ENCODE measurements around the gene TNFRSF6B. TPM values are rescaled to one million over a fixed set of nuclear protein-coding genes. Genes with fewer than 3 reads are reported as not detected.

The TNFRSF6B gene
- total and polyA plus RNA-seq, 2 donors (not counting 3 experiments of a cell fraction or from before 2014, with no cell fraction given): 0.69 to 11.3 TPM

- peaks cover 30% of the 10 kb centered on the region for H3K4me1 ChIP-seq (ENCODE audit: control insufficient read depth, extremely low read depth, insufficient read depth, low read length)
- H3K9ac ChIP-seq (replicated peaks; ENCODE audit: extremely low read depth, insufficient read depth, low read length): no peak overlapping the region
- DNase-seq (ENCODE audit: low read depth, low spot score) (no peak), FAIRE-seq (no peak)
- ChIA-PET CTCF (interaction anchor here (2.2 to 4.1 kb wide), 2 partner anchors 19 to 23 kb away, joined by 11 to 17 read pairs; partner anchors contain the start of gene RTEL1), POLR2A (no interaction called here)
- no peaks in the 10 kb centered on the region for H3K9me1 ChIP-seq (replicated peaks; ENCODE audit: control insufficient read depth, extremely low read depth, insufficient read depth, low read length)
- no peak overlapping the region for H2AFZ ChIP-seq (ENCODE audit: low read depth, low read length)
- peaks cover 0 to 12% of the 10 kb centered on the region in 2 experiments for H3K36me3 ChIP-seq (ENCODE audit: control insufficient read depth in 2 of 2, extremely low read depth in 1 of 2, insufficient read depth in 2 of 2, low read length in 2 of 2)
- dilution Hi-C loops (cut with MboI; ENCODE audit: extremely low pct_ligation_motif_present, low sequenced_read_pairs) (no loop called here), intact Hi-C loops (cut with micrococcal nuclease) (no loop called here)
- no peaks in the 10 kb centered on the region for H3K9me3 ChIP-seq (replicated peaks; ENCODE audit: control insufficient read depth, insufficient read depth, low read length)
- no peak overlapping the region for H3K27ac ChIP-seq (ENCODE audit: insufficient read depth, low read depth, low read length)
- BruUV-seq (replicated peaks): no TSS peak
- H3K27me3 ChIP-seq (ENCODE audit: control insufficient read depth in 2 of 2, insufficient read depth in 2 of 2, low read length in 2 of 2): no peaks in the 10 kb centered on the region
- TF ChIP-seq POLR2AphosphoS5 (IDR thresholded peaks at IDR 0.05; ENCODE audit: insufficient read depth, low read depth, low read length) (no peak), JUN (IDR thresholded peaks at IDR 0.05; ENCODE audit: borderline replicate concordance, insufficient read depth, insufficient read length, low read depth) (no peak), GATA2 (IDR thresholded peaks at IDR 0.05; ENCODE audit: insufficient read depth, insufficient read length, low read depth, low read length) (no peak), MYC (IDR thresholded peaks at IDR 0.05; ENCODE audit: low read depth, low read length) (no peak), FOS (IDR thresholded peaks at IDR 0.05; ENCODE audit: borderline replicate concordance, insufficient read depth, low read length) (no peak)
- TF ChIP-seq, protein P1, sequence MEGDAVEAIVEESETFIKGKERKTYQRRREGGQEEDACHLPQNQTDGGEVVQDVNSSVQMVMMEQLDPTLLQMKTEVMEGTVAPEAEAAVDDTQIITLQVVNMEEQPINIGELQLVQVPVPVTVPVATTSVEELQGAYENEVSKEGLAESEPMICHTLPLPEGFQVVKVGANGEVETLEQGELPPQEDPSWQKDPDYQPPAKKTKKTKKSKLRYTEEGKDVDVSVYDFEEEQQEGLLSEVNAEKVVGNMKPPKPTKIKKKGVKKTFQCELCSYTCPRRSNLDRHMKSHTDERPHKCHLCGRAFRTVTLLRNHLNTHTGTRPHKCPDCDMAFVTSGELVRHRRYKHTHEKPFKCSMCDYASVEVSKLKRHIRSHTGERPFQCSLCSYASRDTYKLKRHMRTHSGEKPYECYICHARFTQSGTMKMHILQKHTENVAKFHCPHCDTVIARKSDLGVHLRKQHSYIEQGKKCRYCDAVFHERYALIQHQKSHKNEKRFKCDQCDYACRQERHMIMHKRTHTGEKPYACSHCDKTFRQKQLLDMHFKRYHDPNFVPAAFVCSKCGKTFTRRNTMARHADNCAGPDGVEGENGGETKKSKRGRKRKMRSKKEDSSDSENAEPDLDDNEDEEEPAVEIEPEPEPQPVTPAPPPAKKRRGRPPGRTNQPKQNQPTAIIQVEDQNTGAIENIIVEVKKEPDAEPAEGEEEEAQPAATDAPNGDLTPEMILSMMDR (IDR thresholded peaks at IDR 0.05; ENCODE audit: extremely low read depth in 1 of 2, insufficient read depth in 1 of 2, low read depth in 1 of 2, low read length in 2 of 2): no peak
- no peaks in the 10 kb centered on the region for H4K20me1 ChIP-seq (replicated peaks; ENCODE audit: control insufficient read depth, extremely low read depth, insufficient read depth, low read length)
- no peak overlapping the region for H3K4me3 ChIP-seq (replicated peaks in 1 of 3; ENCODE audit: insufficient read depth in 1 of 3, low read depth in 1 of 3, low read length in 3 of 3)
- no peak overlapping the region for H3K4me2 ChIP-seq (ENCODE audit: insufficient read depth, low read length)
- peaks cover 4% of the 10 kb centered on the region for H3K79me2 ChIP-seq (ENCODE audit: control insufficient read depth, insufficient read depth, low read length)
Observed at GRCh38 chr20:63680857-63681608, 15.4 kb upstream of the TNFRSF6B start.
